Measurements from ENCODE around the gene RHAG.

RHAG gene

DNA sequence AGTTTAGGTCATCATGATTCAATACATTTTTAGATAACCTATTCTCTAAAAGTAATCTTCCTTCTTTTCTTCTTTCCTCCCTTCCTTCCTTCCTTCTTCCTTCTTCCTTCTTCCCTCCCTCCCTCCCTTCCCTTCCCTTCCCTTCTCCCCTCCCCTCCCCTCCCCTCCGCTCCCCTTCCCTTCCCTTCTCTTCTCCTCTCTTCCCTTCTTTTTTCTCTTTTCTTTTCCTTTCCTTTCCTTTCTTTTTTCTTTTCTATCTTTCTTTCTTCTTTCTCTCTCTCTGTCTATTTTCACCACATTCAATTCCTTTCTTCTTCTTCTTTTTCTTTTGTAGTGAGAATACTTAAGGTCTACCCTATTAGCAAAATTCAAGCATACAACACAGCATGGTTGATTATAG, 17.3 kb upstream of the RHAG start:
- Histone ChIP-seq H3K4me3 (ENCODE audit: low read depth in 1 of 2, low read length in 2 of 2) (no peak overlapping the region), H3K27ac (ENCODE audit: low read depth, low read length) (no peak overlapping the region), H3K27me3 (ENCODE audit: control insufficient read depth in 1 of 2, insufficient read depth in 2 of 2, low read length in 2 of 2) (no peaks in the 10 kb centered on the region), H3K9ac (ENCODE audit: low read depth in 1 of 2, low read length in 2 of 2) (no peak overlapping the region), H3K9me3 (ENCODE audit: control insufficient read depth in 1 of 2, low read length in 2 of 2) (no peaks in the 10 kb centered on the region), H3K4me1 (ENCODE audit: control insufficient read depth in 1 of 2, insufficient read depth in 2 of 2, low read length in 2 of 2) (no peaks in the 10 kb centered on the region), H3K36me3 (ENCODE audit: control insufficient read depth in 1 of 2, insufficient read depth in 2 of 2, low read length in 2 of 2) (no peaks in the 10 kb centered on the region)

DNA sequence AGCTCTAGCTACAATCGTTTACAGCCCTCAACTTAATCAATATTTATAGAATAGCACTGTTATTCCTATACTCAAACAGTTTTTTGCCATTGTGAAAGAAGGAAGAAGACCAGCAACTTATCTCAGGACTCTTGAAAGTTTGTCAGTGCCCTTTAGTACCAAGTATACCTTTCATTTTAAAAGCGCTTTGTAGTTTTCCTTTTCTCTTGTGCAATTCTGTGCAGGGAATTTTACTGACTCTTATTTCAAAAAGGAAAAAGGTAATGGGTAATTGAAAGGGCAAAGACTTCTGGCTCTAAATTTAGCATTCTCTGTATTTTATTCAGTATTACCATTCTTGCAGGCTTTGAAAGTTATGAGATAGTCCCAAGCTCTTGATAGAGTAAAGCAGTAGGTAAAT, 16.8 kb upstream of the RHAG start:
- no peaks in the 10 kb centered on the region for H3K36me3 ChIP-seq (ENCODE audit: control insufficient read depth in 1 of 2, insufficient read depth in 2 of 2, low read length in 2 of 2)
- H3K4me3 ChIP-seq (ENCODE audit: low read depth in 1 of 2, low read length in 2 of 2): no peak overlapping the region
- H3K27me3 ChIP-seq (ENCODE audit: control insufficient read depth in 1 of 2, insufficient read depth in 2 of 2, low read length in 2 of 2): no peaks in the 10 kb centered on the region
- H3K9ac ChIP-seq (ENCODE audit: low read depth in 1 of 2, low read length in 2 of 2): no peak overlapping the region
- no peaks in the 10 kb centered on the region for H3K4me1 ChIP-seq (ENCODE audit: control insufficient read depth in 1 of 2, insufficient read depth in 2 of 2, low read length in 2 of 2)
- no peak overlapping the region for H3K27ac ChIP-seq (ENCODE audit: low read depth, low read length)
- H3K9me3 ChIP-seq (ENCODE audit: control insufficient read depth in 1 of 2, low read length in 2 of 2): no peaks in the 10 kb centered on the region

DNA sequence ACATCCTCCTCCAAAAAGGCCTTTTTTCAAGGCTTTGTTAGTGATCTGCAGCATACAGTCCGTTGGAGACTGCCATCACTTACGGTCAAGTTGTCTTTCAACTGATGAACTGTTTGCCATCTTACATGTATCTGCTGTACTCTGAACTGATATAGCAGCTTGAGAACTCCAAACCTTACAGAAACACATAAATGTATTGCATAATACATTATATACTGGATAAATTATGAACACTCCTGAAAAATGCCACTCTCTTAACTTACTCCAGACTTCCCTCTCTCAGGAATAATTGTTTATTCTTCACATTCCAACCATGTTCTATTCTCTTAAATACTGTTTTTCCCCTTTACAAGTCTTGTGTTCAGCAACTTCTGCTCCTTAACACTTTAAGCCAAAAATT, 14.6 kb upstream of the RHAG start:
- no peak overlapping the region for H3K4me3 ChIP-seq (ENCODE audit: low read depth in 1 of 2, low read length in 2 of 2)
- H3K27me3 ChIP-seq (ENCODE audit: control insufficient read depth in 1 of 2, insufficient read depth in 2 of 2, low read length in 2 of 2): no peaks in the 10 kb centered on the region
- H3K9me3 ChIP-seq (ENCODE audit: control insufficient read depth in 1 of 2, low read length in 2 of 2): no peaks in the 10 kb centered on the region
- H3K36me3 ChIP-seq (ENCODE audit: control insufficient read depth in 1 of 2, insufficient read depth in 2 of 2, low read length in 2 of 2): no peaks in the 10 kb centered on the region
- no peak overlapping the region for H3K27ac ChIP-seq (ENCODE audit: low read depth, low read length)
- no peaks in the 10 kb centered on the region for H3K4me1 ChIP-seq (ENCODE audit: control insufficient read depth in 1 of 2, insufficient read depth in 2 of 2, low read length in 2 of 2)
- H3K9ac ChIP-seq (ENCODE audit: low read depth in 1 of 2, low read length in 2 of 2): no peak overlapping the region

DNA sequence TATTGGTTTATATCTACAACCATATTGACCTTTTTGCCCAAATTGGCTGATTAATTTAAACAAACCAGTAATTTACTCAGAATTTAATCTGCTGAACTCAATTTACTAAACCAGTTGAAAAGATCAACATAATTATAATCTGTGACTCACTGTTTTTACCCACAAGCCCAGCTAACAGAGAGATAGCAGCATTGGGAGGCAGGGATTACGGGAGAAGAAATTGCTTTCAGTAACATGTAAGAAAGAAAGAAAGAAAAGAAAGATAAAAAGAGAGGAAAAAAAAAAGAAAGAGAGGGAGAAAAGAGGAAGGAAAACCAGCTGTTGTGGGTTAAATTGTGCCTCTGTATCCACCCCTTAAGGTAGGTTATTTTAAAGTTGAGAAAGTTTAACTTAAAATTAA, 13.3 kb upstream of the RHAG start:
- no peaks in the 10 kb centered on the region for H3K4me1 ChIP-seq (ENCODE audit: control insufficient read depth in 1 of 2, insufficient read depth in 2 of 2, low read length in 2 of 2)
- H3K27ac ChIP-seq (ENCODE audit: low read depth, low read length): no peak overlapping the region
- H3K4me3 ChIP-seq (ENCODE audit: low read depth in 1 of 2, low read length in 2 of 2): no peak overlapping the region

DNA sequence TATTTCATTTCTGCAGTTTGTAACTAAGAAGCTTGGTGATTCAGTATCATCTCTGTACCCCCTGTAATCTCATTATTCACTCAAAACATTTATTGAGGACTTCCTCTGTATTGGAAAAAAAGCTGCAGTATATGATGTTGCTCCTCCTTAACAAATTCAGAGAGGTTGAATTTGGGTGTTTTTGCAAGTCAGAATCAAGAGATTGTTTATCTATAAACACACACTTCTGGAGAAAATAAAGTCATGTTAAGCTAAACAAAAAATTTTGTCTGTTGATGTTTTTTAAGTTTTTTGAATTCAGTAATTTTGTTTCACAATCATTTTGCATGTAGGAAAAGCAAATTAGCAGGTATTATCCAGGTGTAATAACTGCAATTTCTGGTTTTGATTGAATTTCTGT, 11.4 kb upstream of the RHAG start:
- H3K27ac ChIP-seq (ENCODE audit: low read depth, low read length): no peak overlapping the region
- no peak overlapping the region for H3K9ac ChIP-seq (ENCODE audit: low read depth in 1 of 2, low read length in 2 of 2)
- no peaks in the 10 kb centered on the region for H3K36me3 ChIP-seq (ENCODE audit: control insufficient read depth in 1 of 2, insufficient read depth in 2 of 2, low read length in 2 of 2)
- no peaks in the 10 kb centered on the region for H3K27me3 ChIP-seq (ENCODE audit: control insufficient read depth in 1 of 2, insufficient read depth in 2 of 2, low read length in 2 of 2)
- no peak overlapping the region for H3K4me3 ChIP-seq (ENCODE audit: low read depth in 1 of 2, low read length in 2 of 2)
- no peaks in the 10 kb centered on the region for H3K9me3 ChIP-seq (ENCODE audit: control insufficient read depth in 1 of 2, low read length in 2 of 2)
- no peaks in the 10 kb centered on the region for H3K4me1 ChIP-seq (ENCODE audit: control insufficient read depth in 1 of 2, insufficient read depth in 2 of 2, low read length in 2 of 2)

More for the DNA sequence above, 13.3 kb upstream of the RHAG start:
- Histone ChIP-seq H3K27me3 (ENCODE audit: control insufficient read depth in 1 of 2, insufficient read depth in 2 of 2, low read length in 2 of 2) (no peaks in the 10 kb centered on the region), H3K9me3 (ENCODE audit: control insufficient read depth in 1 of 2, low read length in 2 of 2) (no peaks in the 10 kb centered on the region), H3K9ac (ENCODE audit: low read depth in 1 of 2, low read length in 2 of 2) (no peak overlapping the region), H3K36me3 (ENCODE audit: control insufficient read depth in 1 of 2, insufficient read depth in 2 of 2, low read length in 2 of 2) (no peaks in the 10 kb centered on the region)

DNA sequence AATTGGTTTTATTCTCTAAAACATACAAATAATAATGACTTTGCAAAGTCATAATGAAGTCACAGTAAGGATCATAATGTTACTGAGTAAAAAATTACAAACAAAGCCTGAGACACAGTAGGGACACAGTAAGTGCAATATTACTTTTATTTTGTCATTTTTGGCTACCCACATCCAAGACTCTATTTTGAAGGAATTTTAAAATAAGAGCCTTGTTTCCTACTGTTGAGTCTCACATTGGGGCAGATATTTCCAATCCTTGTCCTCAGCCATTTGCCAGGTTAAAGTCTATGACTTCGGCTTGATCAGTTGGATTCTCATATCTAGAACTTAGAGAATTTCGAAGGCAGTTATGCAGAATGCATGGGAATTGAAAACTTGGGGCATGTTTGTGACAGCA, 10.8 kb upstream of the RHAG start:
- H3K4me3 ChIP-seq (ENCODE audit: low read depth in 1 of 2, low read length in 2 of 2): no peak overlapping the region
- no peaks in the 10 kb centered on the region for H3K9me3 ChIP-seq (ENCODE audit: control insufficient read depth in 1 of 2, low read length in 2 of 2)
- no peak overlapping the region for H3K9ac ChIP-seq (ENCODE audit: low read depth in 1 of 2, low read length in 2 of 2)
- no peaks in the 10 kb centered on the region for H3K36me3 ChIP-seq (ENCODE audit: control insufficient read depth in 1 of 2, insufficient read depth in 2 of 2, low read length in 2 of 2)
- no peaks in the 10 kb centered on the region for H3K4me1 ChIP-seq (ENCODE audit: control insufficient read depth in 1 of 2, insufficient read depth in 2 of 2, low read length in 2 of 2)
- no peak overlapping the region for H3K27ac ChIP-seq (ENCODE audit: low read depth, low read length)
- no peaks in the 10 kb centered on the region for H3K27me3 ChIP-seq (ENCODE audit: control insufficient read depth in 1 of 2, insufficient read depth in 2 of 2, low read length in 2 of 2)

DNA sequence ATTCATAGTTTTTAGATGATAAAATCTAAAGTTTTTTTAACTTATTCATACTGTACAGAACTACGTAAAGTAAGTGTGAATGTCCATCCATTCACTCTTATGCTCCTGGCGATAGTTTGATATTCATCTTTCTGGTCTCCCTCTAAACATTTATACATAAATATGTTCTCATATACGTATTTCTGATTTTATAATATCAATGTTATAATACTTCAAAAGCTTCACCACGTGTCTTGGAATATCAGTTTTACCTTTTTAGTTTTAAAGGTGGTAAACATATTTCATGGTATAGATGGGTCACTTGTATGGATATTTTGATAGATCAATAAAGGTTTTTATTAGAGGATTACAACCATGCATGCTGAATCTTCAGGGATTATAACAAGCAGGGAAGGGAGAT, 10.3 kb upstream of the RHAG start:
- H3K9me3 ChIP-seq (ENCODE audit: control insufficient read depth in 1 of 2, low read length in 2 of 2): no peaks in the 10 kb centered on the region
- no peak overlapping the region for H3K27ac ChIP-seq (ENCODE audit: low read depth, low read length)
- no peak overlapping the region for H3K9ac ChIP-seq (ENCODE audit: low read depth in 1 of 2, low read length in 2 of 2)
- H3K4me1 ChIP-seq (ENCODE audit: control insufficient read depth in 1 of 2, insufficient read depth in 2 of 2, low read length in 2 of 2): no peaks in the 10 kb centered on the region
- no peaks in the 10 kb centered on the region for H3K36me3 ChIP-seq (ENCODE audit: control insufficient read depth in 1 of 2, insufficient read depth in 2 of 2, low read length in 2 of 2)
- H3K4me3 ChIP-seq (ENCODE audit: low read depth in 1 of 2, low read length in 2 of 2): no peak overlapping the region
- H3K27me3 ChIP-seq (ENCODE audit: control insufficient read depth in 1 of 2, insufficient read depth in 2 of 2, low read length in 2 of 2): no peaks in the 10 kb centered on the region

DNA sequence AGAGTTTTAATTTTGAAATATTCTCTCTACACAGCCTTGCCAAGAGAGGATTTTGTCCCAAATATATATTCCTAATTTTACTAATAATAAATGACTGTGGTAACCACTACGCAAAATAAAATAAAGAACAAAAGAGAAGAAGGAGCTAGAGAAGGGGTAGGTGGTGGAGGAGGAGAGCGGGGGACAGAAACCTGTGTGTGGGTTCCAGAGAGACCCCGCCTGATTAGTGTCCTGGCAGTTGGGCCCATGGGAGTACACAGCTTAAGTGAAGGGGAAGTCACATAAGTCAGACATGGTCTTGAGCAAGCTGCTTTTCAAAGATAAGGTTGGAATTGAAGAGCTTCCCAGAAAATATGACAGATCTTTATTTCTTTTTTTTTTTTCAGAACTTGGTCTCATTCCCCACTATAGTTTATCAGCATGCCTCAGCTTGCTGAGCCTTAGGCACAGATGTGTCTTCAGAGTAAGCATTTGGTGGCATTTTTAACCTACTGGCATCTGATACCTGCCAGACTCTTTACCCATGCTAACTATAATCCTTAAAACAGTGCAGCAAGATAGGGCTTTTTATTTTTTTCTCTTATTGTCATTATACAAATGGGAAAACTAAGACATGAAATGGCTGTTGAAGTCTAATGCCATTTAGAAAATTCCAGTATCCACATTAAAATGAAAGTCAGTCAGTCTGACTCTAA, 9.6 kb upstream of the RHAG start:
- no peaks in the 10 kb centered on the region for H3K4me1 ChIP-seq (ENCODE audit: control insufficient read depth in 1 of 2, insufficient read depth in 2 of 2, low read length in 2 of 2)
- no peaks in the 10 kb centered on the region for H3K9me3 ChIP-seq (ENCODE audit: control insufficient read depth in 1 of 2, low read length in 2 of 2)
- no peak overlapping the region for H3K27ac ChIP-seq (ENCODE audit: low read depth, low read length)
- H3K4me3 ChIP-seq (ENCODE audit: low read depth in 1 of 2, low read length in 2 of 2): no peak overlapping the region
- H3K9ac ChIP-seq (ENCODE audit: low read depth in 1 of 2, low read length in 2 of 2): no peak overlapping the region
- H3K27me3 ChIP-seq (ENCODE audit: control insufficient read depth in 1 of 2, insufficient read depth in 2 of 2, low read length in 2 of 2): no peaks in the 10 kb centered on the region
- H3K36me3 ChIP-seq (ENCODE audit: control insufficient read depth in 1 of 2, insufficient read depth in 2 of 2, low read length in 2 of 2): no peaks in the 10 kb centered on the region

DNA sequence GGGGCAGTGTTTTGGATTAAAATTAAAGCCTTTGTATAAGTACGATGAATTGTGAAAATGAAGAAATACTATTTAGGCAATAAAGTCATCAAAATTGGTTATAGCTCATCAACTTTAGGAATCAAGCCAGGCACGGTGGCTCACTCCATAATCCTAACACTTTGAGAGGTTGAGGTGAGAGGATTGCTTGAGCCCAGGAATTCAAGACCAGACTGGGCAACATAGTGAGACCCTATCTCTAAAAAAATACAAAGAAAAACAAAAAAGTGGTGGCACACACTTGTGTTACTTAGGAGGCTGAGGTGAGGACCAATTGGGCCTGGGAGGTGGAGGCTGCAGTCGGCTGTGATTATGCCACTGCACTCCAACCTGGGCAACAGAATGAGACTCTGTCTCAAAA, 8.5 kb upstream of the RHAG start:
- Histone ChIP-seq H3K27me3 (ENCODE audit: control insufficient read depth in 1 of 2, insufficient read depth in 2 of 2, low read length in 2 of 2) (no peaks in the 10 kb centered on the region), H3K9me3 (ENCODE audit: control insufficient read depth in 1 of 2, low read length in 2 of 2) (no peaks in the 10 kb centered on the region), H3K9ac (ENCODE audit: low read depth in 1 of 2, low read length in 2 of 2) (no peak overlapping the region), H3K36me3 (ENCODE audit: control insufficient read depth in 1 of 2, insufficient read depth in 2 of 2, low read length in 2 of 2) (no peaks in the 10 kb centered on the region), H3K4me1 (ENCODE audit: control insufficient read depth in 1 of 2, insufficient read depth in 2 of 2, low read length in 2 of 2) (no peaks in the 10 kb centered on the region), H3K4me3 (ENCODE audit: low read depth in 1 of 2, low read length in 2 of 2) (no peak overlapping the region), H3K27ac (ENCODE audit: low read depth, low read length) (no peak overlapping the region)

DNA sequence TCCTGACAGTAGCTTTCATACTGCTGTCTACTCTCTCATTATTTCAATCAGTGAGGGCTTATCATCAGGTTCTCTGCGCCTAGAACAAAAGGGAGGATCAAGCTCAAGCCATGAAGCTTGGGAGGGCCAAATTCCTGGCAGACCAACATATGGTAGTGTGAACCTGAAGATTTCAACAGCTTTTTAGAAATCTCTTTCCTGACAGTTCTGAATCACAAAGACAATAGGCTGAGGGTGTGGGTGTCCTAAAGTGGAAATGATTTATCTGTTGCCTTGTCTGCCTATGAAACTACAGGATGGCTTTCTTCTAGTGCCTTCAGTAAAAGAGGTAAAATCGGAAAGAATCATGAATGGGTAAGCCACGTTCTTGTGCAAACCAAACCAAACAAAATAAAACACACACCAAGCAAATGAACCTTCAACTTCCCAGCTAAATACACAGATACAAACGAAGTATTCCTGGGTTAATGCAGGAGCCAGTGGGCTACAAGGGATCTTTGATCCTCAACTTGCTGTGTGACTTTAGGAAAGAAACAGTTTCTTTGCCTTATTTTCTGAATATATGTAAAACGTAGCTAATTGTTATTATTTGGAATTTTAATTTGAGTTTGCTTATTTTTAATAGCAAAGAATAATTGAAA, 2.7 kb upstream of the RHAG start:
- Histone ChIP-seq H3K4me3 (ENCODE audit: low read depth in 1 of 2, low read length in 2 of 2) (no peak overlapping the region), H3K27ac (ENCODE audit: low read depth, low read length) (no peak overlapping the region), H3K9ac (ENCODE audit: low read depth in 1 of 2, low read length in 2 of 2) (no peak overlapping the region), H3K4me1 (ENCODE audit: control insufficient read depth in 1 of 2, insufficient read depth in 2 of 2, low read length in 2 of 2) (no peaks in the 10 kb centered on the region), H3K36me3 (ENCODE audit: control insufficient read depth in 1 of 2, insufficient read depth in 2 of 2, low read length in 2 of 2) (no peaks in the 10 kb centered on the region), H3K9me3 (ENCODE audit: control insufficient read depth in 1 of 2, low read length in 2 of 2) (no peaks in the 10 kb centered on the region), H3K27me3 (ENCODE audit: control insufficient read depth in 1 of 2, insufficient read depth in 2 of 2, low read length in 2 of 2) (no peaks in the 10 kb centered on the region)
